GM21381 (cell line): ENCODE measurements around the gene SLC7A5.
"Not testable (repeated sequence)": the region's sequence is repeated elsewhere in the genome, so short reads cannot be mapped to it uniquely, and the experiment has no call there.

Source experiments
- ATAC-seq: cut with Tn5 transposase; IDR thresholded peaks from one replicate; pipeline ENCODE4 v1.9.1; 2021; ENCODE audit warnings: mild to moderate bottlenecking, moderate library complexity; ENCODE audit not compliant: unreplicated experiment

Gene SLC7A5

GRCh38 chr16:87869061-87869878 is at the start of gene SLC7A5:
TSS of gene SLC7A5 (minus strand) at chr16:87869507. CDS start at chr16:87869422, 85 bp downstream.
- ATAC-seq, result peak; percentile 53

- ATAC-seq, result no peak
Measured at GRCh38 chr16:87918338-87918737, 49.0 kb upstream of the SLC7A5 start.

- ATAC-seq, result no peak
Measured at GRCh38 chr16:87917503-87917902, 48.2 kb upstream of the SLC7A5 start.

- no peak for ATAC-seq
Measured at GRCh38 chr16:87914812-87915211, 45.5 kb upstream of the SLC7A5 start.

- ATAC-seq, result not testable (repeated sequence)
Measured at GRCh38 chr16:87914021-87914725, 44.9 kb upstream of the SLC7A5 start.

GRCh38 chr16:87912691-87913090 is 43.4 kb upstream of the SLC7A5 start:
- not testable (repeated sequence) for ATAC-seq

GRCh38 chr16:87911106-87911763 is 41.9 kb upstream of the SLC7A5 start:
- ATAC-seq, result not testable (repeated sequence)

GRCh38 chr16:87909203-87909935 is 40.1 kb upstream of the SLC7A5 start:
- peak; percentile 73 for ATAC-seq

GRCh38 chr16:87908101-87908500 is 38.8 kb upstream of the SLC7A5 start:
- not testable (repeated sequence) for ATAC-seq

- ATAC-seq, result not testable (repeated sequence)
Measured at GRCh38 chr16:87905521-87905920, 36.2 kb upstream of the SLC7A5 start.

GRCh38 chr16:87904963-87905362 is 35.7 kb upstream of the SLC7A5 start:
- not testable (repeated sequence) for ATAC-seq

GRCh38 chr16:87900489-87900888 is 31.2 kb upstream of the SLC7A5 start:
- ATAC-seq, result not testable (repeated sequence)

- ATAC-seq, result no peak
Measured at GRCh38 chr16:87897521-87898505, 28.5 kb upstream of the SLC7A5 start.

GRCh38 chr16:87896924-87897520 is 27.7 kb upstream of the SLC7A5 start:
- ATAC-seq, result not testable (repeated sequence)

GRCh38 chr16:87896176-87896890 is 27.0 kb upstream of the SLC7A5 start:
- not testable (repeated sequence) for ATAC-seq

GRCh38 chr16:87895641-87896141 is 26.4 kb upstream of the SLC7A5 start:
- ATAC-seq, result peak; percentile 68

GRCh38 chr16:87894005-87894404 is 24.7 kb upstream of the SLC7A5 start:
- ATAC-seq, result not testable (repeated sequence)

GRCh38 chr16:87891764-87892163 is 22.5 kb upstream of the SLC7A5 start:
- ATAC-seq, result no peak
